ENCODE results near the gene SELPLG. TPM values are rescaled to one million over a fixed set of nuclear protein-coding genes. Genes with fewer than 3 reads are reported as not detected.

The SELPLG gene
- total and polyA plus RNA-seq, 4 donors: 2.1 to 9.6 (median 4.8) TPM

- no peaks in the 10 kb centered on the region for H3K9me3 ChIP-seq (ENCODE audit: control insufficient read depth in 4 of 4, low read length in 3 of 4)
- H3K36me3 ChIP-seq (ENCODE audit: control insufficient read depth in 4 of 4, insufficient read depth in 3 of 4, low read depth in 1 of 4, low read length in 3 of 4): peaks cover 0 to 3% (median 0%) of the 10 kb centered on the region in 4 donors
- DNase-seq (ENCODE audit: low spot score): peak; percentile 82
- H3K4me3 ChIP-seq (ENCODE audit: low read depth in 1 of 3, low read length in 3 of 3): no peak overlapping the region
- peaks cover 3 to 29% (median 22%) of the 10 kb centered on the region in 4 donors for H3K4me1 ChIP-seq (ENCODE audit: control insufficient read depth in 4 of 4, insufficient read depth in 4 of 4, low read length in 3 of 4)
- H3K9ac ChIP-seq (ENCODE audit: low read depth in 1 of 2, low read length in 2 of 2): peak overlapping the region in 1 of 2 donors; percentile 71
- peak overlapping the region; percentile 88 for H3K27ac ChIP-seq (ENCODE audit: low read depth in 1 of 2, low read length in 2 of 2)
- TF ChIP-seq REST (IDR thresholded peaks at IDR 0.05): peak; percentile 67
- TF ChIP-seq JUND (IDR thresholded peaks at IDR 0.05): peak; percentile 96 to 97
- TF ChIP-seq MAX (IDR thresholded peaks at IDR 0.05): peak; percentile 59
- peak; percentile 85 to 93 for TF ChIP-seq HNF4A (conservative IDR thresholded peaks at IDR 0.05)
- peak; percentile 99 to 100 for TF ChIP-seq RAD21 (IDR thresholded peaks at IDR 0.05)
- TF ChIP-seq ZBTB33 (IDR thresholded peaks at IDR 0.05): no peak
- TF ChIP-seq YY1 (IDR thresholded peaks at IDR 0.05): peak; percentile 90
- peak; percentile 79 for TF ChIP-seq SP1 (IDR thresholded peaks at IDR 0.05)
- peak; percentile 99 for TF ChIP-seq CTCF (IDR thresholded peaks at IDR 0.05; ENCODE audit: low read depth, low read length, missing input control)
- TF ChIP-seq ATF3 (IDR thresholded peaks at IDR 0.05): peak; percentile 95
- peak; percentile 96 for TF ChIP-seq NR2F2 (IDR thresholded peaks at IDR 0.05)
- TF ChIP-seq EGR1 (IDR thresholded peaks at IDR 0.05; ENCODE audit: low read depth in 2 of 2): peak in 1 of 2 donors; percentile 69
- peak; percentile 56 for TF ChIP-seq FOXA1 (IDR thresholded peaks at IDR 0.05)
- TF ChIP-seq TAF1 (conservative IDR thresholded peaks at IDR 0.05): peak; percentile 17
- TF ChIP-seq GABPA (IDR thresholded peaks at IDR 0.05 in 1 of 2, conservative IDR thresholded peaks at IDR 0.05 in 1 of 2): peak in 1 of 2 donors; percentile 41
- peak; percentile 40 for TF ChIP-seq FOXA2 (IDR thresholded peaks at IDR 0.05)
- TF ChIP-seq HNF4G (IDR thresholded peaks at IDR 0.05): peak; percentile 80
- peak; percentile 87 to 88 for TF ChIP-seq RXRA (IDR thresholded peaks at IDR 0.05)
- WGBS: 4% methylated on average over 5 of the region's 5 CpGs
- no peaks in the 10 kb centered on the region for H3K27me3 ChIP-seq (ENCODE audit: control insufficient read depth in 4 of 4, insufficient read depth in 4 of 4, low read length in 3 of 4)
These were observed 30.9 kb upstream of the SELPLG start for GRCh38 chr12:108664338-108665258.

Data from liver (tissue), 9 donors.